Mucosa of gallbladder (tissue), 1 donor: ENCODE data around the gene EIF4EBP3. TPM values are rescaled to one million over a fixed set of nuclear protein-coding genes. Genes with fewer than 3 reads are reported as not detected.

Source experiments
- DNase-seq: peaks from one replicate; pipeline ENCODE4 v3.0.0-alpha.2; 2020; ENCODE audit warnings: low spot score
- total RNA-seq: library from RNA; stranded (reverse); gene quantifications from one replicate; pipeline ENCODE4 v1.2.1, GENCODE V29; 2021
- donor health status: DM: no; HTN: no; CAD: no.

The EIF4EBP3 gene
- total RNA-seq, 1 donor from 2014 or later, result 14.4 TPM

DNA sequence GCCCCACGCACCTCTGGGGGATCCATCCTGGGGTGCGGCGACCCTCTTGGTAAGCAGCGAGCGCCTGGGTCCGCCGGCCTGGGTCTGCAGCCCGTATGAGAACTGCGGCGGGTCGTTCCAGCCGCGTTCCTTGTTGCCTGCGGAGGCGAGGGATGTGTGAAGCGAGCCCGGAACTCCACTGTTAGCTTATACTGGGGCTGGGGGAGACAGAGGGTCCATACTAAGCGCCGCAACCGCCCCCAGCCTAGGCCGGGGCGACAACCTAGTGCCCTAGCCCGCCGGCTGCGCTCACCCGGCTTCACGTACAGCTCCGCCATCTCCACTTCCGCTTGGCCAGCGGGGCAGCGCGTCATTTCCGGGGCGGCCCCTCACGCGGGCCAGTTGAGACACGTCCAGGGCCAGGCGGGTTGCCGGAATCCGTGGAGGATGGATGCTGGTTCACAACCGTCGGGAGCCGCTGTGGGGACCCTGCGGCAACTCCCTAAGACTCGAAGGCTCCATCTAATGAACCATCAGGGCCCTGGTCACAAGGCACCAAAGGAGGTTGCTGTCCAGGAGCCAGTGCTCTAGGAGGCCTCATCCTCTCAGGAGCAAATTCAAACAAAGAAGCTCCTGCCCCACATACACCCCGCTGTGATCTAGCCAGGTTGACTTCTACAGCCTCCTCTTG is 9.8 kb downstream of the EIF4EBP3 start, which contains the start of gene SRA1:
Gene SRA1 (minus strand): TSS at position 338 of the 670 bp plus-strand sequence. CDS start 21 bp downstream, at position 317.
- peak; percentile 91 for DNase-seq

DNA sequence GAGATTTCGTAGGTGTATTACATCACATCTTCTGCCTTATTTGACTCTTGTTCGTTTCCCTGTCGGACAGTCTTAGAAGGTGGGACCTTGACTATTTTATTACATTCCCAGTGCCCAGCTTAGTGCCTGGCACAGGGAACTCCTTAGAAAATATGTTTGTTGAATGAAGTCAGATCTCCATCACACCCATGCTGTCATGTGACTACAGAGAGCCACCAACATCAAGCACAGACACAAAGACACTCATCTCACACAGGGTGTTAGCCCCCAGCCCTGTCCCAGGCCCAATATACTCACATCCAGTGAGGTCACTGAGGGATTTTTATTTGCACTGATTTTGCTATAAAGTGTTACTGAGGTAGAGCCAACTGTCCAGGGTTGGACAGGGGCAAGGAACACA is 10.5 kb downstream of the EIF4EBP3 start:
- no peak for DNase-seq

DNA sequence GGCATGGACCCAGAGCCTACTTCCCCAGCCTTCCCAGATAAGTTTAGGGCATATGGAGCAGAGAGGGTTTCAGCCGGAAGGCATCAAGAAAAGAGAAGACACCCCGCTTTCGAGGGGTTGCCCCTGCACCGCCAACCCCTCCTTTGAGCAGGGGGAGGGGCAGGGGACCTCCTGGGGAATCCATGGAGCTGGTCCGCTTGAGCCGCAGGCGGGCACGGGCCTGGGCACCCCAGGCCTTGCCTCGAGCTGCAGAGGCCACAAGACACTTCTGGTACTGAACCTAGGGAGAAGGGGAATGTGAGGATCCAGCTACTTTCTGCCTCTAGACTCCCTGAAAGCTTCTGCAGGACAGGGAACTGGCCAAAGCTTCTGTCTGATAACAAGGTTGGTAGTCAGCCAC is 11.1 kb downstream of the EIF4EBP3 start:
- DNase-seq, result no peak

DNA sequence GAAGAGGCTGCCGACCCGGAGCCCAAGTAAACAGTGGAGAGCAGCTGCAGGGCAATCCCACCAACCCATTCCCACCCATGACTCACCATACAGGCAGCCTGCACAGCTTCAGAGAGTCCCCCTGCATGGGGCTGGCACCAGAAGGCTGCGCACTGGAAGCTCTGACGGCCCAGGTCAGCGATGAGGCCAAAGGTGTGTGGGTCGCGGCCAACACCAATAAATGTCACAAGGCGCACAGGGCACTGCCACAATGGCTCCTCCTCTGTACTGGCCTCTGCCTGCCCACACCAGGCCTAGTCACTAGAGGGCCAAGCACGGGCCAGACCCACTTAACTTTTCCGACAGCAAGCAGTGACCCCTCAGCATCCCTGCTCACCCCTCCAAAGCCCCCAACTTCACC is 12.8 kb downstream of the EIF4EBP3 start:
- DNase-seq, result no peak

DNA sequence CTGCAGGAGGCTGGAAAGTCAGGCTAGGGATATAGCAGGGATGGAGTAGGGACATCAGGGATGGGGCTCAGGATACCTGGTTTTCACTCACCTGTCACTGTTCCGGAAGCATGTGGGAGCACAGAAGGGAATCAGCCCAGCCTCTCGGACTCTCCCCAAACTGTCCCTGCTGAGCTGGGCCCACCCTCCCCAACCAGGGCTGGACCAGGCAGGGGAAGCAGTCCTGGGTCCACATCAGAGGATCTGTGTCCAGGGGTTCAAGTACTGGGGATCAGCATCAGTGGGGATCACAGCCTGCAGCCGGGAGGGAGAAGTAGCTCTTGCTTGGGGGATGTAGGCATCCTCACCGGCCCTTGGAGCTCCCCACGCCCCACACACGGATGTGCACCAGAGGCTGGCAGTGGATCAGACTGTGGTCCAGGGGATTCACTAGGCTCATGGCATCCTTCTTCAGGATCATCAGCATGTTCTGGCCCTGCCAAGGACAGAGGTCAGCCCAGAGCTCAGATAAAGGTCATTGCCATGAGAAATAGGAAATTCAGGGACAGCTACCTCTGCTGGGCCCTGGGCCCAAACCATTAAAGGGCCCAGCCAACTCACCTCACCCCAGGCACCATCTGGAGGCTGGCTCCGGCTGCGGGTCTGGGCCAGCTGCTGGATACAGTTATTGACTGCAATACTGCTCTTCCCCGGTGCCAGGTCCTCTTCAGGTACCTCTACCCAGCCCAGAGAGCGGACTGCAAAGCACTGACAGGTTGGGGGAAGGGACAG is 14.5 kb downstream of the EIF4EBP3 start:
- no peak for DNase-seq

DNA sequence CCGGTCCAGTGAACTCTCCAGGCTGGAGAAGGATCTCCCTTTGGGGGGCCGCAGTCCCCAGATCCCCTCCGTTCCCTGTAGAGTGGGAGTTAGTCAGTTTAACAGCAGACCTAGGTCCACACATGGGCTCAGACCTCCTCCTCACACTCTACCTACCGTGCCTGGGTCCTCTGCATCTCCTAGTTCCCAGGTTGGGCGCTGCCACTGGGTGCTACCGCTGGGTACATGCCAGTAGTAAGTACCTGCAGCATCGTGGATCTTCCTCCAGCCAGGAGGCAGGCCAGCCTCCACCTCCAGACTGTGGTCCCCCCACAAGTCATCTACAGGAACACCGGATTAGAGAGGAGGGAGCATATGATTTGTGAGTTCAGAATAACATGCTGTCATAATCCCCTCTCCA is 16.1 kb downstream of the EIF4EBP3 start:
- no peak for DNase-seq

DNA sequence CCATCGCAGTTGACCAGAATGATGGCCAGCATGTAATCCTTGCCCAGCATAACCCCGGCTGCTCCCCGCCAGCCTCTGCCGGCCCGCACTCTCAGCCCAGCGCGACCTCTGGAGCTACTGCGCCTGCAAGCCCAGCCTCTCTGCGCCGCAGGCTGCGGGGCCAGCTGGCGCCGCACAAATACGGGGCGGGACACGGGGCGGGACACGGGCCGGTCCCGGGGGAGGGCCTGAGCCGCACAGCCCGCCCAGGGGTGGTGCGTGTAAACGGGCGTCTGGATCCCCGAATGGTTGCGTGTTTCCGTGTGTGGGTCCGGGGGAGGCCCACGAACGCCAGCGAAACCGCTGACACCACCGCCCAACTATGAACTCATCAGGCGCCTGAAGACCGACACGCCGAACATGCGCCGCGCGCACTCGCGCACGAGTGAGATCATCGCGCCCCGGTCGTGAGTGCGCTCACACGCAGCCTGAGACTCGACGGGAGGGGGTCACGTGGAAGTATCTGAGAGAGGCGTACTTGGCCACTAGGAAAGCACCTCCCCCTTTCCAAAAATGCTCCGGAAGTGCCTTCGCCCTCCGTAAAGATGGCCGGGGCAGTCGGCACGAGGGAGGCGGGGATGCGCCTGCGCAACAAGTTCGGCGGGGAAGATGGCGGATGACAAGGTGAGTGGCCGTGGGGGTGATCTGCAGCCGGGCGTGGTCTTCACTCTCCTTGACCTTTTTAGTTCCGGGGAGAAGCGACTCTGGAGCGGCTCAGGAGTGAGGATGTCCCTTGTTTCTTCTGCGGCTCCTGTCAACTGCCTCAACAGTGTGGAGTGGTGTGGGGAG is 16.9 kb downstream of the EIF4EBP3 start, which contains the start of the genes APBB3 and SLC35A4:
Gene APBB3 (minus strand): TSS at position 403 of the 828 bp plus-strand sequence. CDS start 353 bp downstream, at position 50.
Gene SLC35A4 (plus strand): TSS at position 633 of the 828 bp plus-strand sequence. CDS start 2,342 bp downstream, outside the sequence.
- DNase-seq, result peak; percentile 98

DNA sequence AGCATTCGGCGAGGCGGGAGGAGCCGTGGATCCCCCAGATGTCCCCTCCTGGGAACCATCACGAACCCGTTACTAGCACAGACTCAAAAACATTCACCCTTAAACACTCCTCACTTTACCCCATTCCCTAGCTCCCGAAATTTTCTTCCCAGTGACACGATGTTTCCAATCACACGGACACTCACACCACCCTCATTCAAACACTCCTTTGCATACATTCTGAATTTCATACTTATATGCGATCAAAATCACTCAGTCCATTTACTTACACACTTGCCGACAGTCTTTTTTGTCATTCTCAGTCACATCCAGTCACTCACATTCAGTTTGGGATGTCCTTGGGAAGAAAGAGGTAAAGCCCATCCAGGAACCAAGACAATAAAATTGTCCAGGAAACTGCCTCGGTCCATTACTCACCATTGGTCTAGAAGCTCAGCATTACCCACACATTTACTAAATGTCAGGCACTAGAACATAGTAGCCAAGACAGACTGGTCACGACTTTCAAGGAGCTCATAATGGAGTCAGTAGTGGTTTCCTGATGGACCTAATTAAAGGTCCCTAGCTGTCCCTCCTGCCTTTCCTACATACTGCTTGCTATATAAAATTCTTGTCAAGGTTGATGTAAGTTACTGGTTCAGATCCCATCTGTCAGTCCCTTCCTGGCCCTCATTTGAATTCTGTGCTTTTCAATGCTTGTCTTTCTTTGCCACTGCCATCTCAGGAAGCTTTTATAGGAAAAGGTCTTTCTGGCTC is 17.7 kb downstream of the EIF4EBP3 start:
- DNase-seq, result no peak

DNA sequence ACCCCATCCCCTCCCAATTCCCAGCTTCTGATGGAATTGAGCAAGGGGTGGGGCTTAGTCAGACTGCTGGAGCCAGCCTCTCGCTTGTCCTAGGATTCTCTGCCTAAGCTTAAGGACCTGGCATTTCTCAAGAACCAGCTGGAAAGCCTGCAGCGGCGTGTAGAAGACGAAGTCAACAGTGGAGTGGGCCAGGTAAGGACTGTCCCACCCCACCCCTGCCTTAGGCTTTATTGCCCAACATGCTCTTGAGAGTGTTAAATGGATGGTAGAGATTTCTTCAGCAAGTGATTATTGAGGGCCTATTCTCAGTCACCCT is 18.3 kb downstream of the EIF4EBP3 start:
- DNase-seq, result no peak

DNA sequence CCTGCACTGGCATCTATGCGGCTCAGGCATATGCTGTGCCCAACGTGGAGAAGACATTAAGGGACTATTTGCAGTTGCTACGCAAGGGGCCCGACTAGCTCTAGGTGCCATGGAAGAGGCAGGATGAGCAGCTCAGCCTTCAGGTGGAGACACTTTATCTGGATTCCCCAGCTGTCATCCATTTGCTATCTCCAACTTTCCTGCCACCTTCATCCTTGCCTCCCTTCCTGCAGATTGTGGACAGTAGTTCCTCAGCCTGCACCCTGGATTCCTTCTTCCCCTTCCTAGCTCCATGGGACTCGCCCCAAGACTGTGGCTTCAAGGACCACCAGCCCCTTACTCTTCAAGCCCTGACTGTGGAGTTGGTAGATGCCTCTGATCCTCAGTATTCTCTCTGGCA is 19.2 kb downstream of the EIF4EBP3 start:
- no peak for DNase-seq

DNA sequence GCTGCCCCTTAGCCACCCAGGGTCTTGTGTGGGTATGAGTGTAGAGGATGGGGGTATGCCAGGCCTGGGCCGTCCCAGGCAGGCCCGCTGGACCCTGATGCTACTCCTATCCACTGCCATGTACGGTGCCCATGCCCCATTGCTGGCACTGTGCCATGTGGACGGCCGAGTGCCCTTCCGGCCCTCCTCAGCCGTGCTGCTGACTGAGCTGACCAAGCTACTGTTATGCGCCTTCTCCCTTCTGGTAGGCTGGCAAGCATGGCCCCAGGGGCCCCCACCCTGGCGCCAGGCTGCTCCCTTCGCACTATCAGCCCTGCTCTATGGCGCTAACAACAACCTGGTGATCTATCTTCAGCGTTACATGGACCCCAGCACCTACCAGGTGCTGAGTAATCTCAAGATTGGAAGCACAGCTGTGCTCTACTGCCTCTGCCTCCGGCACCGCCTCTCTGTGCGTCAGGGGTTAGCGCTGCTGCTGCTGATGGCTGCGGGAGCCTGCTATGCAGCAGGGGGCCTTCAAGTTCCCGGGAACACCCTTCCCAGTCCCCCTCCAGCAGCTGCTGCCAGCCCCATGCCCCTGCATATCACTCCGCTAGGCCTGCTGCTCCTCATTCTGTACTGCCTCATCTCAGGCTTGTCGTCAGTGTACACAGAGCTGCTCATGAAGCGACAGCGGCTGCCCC is 19.8 kb downstream of the EIF4EBP3 start:
- no peak for DNase-seq

DNA sequence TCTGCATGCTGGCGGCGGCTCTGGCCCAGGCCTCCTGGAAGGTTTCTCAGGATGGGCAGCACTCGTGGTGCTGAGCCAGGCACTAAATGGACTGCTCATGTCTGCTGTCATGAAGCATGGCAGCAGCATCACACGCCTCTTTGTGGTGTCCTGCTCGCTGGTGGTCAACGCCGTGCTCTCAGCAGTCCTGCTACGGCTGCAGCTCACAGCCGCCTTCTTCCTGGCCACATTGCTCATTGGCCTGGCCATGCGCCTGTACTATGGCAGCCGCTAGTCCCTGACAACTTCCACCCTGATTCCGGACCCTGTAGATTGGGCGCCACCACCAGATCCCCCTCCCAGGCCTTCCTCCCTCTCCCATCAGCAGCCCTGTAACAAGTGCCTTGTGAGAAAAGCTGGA is 20.4 kb downstream of the EIF4EBP3 start:
- no peak for DNase-seq

DNA sequence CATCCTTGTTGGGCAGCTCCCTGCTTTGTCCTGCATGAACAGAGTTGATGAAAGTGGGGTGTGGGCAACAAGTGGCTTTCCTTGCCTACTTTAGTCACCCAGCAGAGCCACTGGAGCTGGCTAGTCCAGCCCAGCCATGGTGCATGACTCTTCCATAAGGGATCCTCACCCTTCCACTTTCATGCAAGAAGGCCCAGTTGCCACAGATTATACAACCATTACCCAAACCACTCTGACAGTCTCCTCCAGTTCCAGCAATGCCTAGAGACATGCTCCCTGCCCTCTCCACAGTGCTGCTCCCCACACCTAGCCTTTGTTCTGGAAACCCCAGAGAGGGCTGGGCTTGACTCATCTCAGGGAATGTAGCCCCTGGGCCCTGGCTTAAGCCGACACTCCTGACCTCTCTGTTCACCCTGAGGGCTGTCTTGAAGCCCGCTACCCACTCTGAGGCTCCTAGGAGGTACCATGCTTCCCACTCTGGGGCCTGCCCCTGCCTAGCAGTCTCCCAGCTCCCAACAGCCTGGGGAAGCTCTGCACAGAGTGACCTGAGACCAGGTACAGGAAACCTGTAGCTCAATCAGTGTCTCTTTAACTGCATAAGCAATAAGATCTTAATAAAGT is 21.1 kb downstream of the EIF4EBP3 start:
- DNase-seq, result no peak

DNA sequence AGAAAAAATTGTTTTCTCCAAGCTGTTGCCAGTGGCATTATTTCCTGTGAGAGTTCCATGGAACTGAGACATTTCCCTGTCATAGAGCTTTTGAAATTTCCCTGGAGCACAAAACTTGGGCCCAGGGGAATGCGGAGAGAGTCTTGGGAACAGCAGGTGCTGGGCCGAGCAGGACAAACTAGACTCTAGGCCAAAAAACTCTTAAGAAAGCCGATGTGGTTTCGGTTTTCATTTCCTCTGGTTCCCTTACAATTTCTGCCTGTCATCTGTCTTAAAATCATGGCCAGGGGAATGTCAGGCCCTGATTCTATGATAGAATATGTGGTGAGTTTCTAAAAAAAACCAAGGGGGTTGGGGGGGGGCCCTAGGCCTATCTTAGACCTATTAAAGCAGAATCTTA is 21.7 kb downstream of the EIF4EBP3 start:
- no peak for DNase-seq

DNA sequence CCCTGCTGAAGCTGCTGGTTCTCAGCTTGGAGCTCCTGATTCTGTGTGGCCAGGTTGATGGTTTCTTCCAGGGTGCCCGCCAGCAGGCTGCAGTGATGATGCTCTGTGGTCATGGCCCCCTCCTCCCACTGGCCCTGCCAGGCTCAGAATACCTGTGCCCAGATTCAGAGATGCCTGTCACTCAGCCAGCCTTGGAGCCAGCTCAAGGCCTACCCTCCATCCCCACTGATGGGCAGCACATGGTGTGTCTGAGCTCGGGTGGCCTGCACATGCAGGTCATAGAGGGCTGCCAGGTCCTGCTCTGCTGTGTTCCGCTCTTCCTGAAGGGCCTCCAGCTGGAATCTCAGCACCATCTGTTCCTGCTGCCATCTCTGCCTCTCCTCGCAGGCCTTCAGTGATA is 22.6 kb downstream of the EIF4EBP3 start:
- DNase-seq, result no peak

DNA sequence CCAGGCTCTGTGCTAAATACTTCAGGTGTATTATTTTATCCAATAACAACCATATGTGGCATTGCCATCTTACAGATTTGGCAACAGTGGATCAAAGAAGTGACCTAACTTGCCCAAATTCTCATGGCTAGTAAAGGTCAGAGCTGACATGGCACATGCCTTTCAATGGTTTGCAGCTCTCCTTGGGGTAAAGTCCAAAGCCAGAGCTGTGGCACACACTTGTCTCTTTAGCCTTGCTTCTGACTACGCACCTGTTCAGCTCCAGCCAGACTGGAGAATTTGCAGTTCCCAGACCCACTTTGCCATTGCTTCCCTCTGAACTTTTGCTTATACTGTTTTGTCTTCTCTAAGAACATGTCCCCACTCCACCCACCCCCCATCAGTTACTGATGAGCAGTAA is 23.0 kb downstream of the EIF4EBP3 start:
- no peak for DNase-seq

DNA sequence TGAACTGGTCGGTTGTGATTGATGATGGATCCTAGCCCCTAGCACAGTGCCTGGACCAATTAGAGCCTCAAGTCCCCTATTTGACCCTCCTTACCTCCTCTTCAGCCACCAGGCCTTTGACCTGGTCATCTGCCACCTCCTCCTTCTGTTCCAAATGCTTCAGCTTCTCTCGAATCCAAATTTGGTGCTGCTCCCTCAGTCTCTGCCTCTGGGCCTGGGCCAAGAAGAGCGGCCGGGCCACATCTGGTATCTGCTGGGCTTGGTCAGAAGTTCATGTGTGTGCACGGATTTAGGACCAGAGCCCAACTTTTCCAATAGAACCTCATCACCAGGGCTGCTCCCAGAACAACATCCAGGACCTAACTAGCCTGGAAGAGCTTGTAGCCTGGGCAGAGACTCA is 23.6 kb downstream of the EIF4EBP3 start:
- DNase-seq, result no peak

DNA sequence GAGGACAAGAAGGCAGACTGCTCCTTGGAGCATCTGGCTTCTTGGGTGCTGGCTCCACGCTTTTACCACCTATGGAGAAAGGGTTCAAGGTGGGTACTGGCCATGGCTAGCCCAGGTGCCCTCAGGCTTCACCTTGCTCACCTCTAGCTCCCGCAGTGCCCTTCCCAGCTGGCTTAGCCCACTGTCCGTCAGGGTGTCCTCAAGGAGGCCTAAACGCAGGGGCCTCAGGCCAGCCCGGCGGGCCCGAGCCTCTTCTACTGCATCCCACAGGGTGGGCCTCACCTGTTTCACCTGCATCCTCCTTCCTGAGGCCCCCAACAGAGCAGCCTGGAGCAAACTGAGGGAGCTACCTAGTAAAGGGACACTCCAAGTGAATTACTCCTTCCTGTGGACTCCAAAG is 26.2 kb downstream of the EIF4EBP3 start:
- no peak for DNase-seq

DNA sequence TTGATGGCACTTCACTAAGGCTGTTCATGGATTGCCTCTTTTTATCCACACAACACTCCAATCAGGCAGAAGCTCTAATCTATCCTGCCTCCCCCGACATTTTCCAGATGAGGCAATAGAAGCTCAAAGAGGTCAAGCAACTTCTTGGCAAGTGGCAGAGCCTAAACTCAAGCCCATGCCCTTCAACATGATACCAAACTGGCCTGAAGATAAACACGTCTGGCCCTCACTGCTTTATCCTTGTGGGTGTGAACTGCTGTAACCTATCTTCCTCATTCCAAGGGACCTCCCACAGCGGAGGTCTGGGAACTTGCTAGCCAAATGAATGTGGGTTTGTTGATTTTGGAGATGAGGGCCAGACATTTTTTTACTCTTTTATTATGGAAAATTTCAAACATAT is 26.7 kb downstream of the EIF4EBP3 start:
- peak; percentile 45 for DNase-seq

DNA sequence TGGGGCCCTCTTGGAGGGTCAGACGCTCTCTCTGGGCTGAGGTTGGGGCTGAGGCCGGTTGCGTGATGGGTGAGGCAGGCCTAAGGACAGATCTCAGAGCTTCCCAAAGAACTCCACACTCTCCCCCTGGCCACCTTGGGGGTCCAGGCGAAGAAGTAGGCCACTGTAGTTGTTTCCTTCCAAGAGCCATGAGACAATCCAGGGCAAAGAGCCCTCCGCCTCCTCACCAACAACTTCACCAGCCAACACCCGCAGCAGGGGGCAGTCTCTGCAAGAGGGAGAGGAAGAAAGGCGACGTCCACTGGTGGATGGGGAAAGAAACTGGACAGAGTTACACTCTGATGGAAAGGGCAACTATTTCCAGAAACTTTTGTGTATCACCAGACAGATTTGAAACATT is 27.8 kb downstream of the EIF4EBP3 start:
- no peak for DNase-seq

DNA sequence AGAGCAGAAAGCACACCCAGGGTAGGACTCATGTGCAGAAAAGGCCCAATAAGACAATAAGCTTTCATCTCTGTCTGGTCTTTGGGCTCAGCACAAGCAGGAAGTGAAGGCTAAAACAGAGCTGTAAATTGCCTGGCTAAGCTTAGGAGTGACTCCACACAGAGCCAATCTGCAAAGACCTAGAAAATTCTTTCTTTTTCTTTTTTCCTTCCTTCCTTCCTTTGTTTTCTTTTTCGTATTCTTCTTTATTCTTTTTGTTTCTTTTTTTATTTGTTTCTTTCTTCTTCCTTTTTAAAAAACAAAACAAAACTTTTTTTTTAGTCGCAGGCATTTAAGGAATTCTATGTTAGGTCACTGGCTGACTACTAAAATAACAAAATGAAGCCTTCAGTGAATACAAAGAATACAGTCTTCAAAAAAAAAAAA is 29.3 kb downstream of the EIF4EBP3 start:
- no peak for DNase-seq
